Measurements from ENCODE around the gene CDC37L1.

CDC37L1 gene

DNA sequence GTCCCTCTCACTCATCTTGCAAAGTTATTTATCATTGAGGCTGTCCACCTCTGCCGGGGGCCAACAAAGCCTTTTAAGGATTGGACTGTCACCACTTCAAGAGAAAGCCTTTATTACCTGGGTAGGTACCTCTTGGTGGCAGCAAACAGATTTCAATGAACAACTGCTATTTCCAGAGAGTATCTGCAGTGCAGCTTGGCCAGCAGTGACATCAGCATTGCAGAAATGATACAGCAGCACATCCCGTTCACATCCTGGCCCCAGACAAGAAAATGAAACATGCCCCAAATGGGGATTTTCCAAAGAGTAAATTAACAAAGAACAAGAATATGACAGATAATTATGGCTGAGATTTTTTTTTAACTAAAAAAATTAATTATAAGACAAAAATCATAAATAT, 10.8 kb upstream of the CDC37L1 start:
- DNase-seq, result no peak

DNA sequence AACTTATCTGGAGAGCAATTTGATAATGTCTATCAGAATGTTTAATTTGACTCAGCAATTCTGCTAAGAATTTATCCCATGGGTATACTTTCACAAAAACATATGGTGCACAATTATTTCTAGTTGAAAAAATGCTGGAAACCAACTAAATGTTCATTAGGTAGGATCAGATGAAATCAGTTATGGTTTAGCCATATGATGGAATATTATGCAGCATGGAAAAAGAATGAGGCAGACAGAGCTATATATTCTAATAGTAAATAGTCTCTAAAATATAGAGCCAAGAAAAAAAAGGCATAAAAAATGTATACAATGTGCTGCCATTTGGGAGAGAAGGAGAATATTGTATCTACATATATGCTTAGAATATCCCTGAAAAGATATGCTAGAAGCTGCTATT, 9.5 kb upstream of the CDC37L1 start:
- no peak for DNase-seq

DNA sequence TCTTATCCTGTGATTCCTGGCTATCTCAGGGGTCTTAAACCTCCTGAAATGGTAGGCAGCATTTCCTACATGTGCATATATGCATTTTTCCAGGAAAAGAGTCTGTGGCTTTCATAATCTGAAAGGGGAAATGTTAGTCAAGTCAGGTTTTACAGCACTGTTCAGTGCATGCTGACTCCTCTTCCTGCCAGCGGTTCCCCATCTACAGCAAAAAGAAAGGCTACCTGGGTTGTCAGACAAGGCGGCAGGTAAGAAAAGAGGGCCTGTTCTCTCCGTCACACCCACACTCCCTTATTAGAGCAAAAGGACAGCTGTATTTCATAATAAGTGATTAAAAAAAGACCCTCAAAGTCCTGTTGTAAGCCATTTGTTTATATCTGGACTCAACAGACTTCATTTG, 8.8 kb upstream of the CDC37L1 start:
- no peak for DNase-seq

DNA sequence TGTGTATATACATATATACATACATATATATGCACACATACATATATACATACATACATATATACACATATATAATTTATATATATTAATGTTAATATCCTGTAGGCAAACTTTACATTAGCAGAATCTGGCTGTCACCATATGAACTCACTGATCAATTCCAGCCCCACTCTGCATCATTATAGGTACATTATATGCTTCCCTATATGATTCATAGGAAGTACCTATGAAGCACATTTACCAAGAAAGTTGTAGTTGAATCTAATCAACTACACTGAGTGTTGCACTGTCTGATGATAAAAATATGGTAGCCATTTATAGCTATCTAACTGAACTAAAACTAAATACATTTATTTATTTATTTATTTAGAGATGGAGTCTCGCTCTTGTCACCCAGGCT, 7.6 kb upstream of the CDC37L1 start:
- DNase-seq, result no peak

DNA sequence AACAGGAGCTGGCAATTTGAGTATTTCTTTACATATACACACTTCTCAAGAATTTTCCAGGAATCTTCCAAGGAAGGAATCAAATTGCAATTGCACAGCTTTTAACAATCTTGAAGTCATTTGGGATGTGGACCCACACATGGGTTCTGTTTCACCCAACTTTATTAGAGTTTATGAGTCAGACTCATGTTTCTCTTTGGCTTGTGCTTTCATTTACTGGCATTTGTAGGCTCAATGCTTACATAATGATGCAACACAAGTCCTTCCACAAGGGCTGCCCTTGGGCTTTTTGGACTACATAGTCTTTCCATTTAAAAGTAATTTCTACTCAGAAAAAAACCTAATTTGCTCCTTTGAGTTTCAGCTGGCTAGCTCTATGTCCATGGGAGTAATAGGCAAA, 4.6 kb upstream of the CDC37L1 start:
- DNase-seq, result no peak

DNA sequence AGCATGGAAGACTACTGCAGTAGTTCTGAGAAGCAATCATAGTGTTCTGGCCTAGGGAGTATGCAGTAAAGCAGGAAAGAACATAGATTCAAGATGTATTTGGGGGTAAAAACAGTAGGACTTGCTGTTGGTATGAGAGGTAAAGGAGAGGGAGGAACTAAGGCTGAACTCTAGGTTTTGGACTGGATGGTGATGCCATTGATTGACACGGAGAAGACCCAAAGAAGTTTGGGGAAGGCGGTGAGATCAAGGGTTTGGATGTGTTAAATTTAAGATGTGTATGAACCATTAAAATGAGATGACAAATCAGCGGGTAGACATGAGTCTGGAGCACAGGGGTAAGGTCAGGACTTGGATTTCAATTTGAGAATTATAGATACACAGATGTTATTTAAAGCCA, 2.0 kb upstream of the CDC37L1 start:
- DNase-seq, result no peak

DNA sequence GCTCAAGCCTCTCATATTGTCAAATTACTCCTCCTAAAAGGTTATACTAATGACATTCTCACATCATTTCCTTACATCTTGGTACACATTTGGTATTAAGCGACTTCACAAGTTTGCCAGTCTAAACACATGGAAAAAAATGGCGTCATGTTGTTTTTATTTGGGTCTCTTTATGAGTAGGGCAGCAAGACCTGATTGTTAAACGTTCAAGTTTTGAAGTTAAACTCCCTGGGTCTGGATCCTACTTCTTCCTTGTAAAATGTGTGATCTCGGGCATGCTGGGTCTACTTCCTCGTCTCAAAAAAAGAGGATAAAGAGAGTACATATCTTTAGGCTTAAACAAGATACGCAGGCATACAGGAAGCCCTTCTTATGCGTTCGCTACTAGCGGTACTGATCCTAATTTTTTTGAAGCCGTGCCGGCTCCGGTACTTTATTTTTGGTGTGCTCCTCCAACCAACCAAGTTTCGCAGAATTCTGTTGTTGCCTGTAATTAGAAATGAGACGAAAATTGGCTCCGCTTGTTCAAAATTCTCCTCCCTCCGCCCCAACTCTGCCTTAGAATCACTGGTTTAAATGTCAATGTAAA, 596 bp upstream of the CDC37L1 start:
- peak in 8 of 56 donors; percentile 36 to 70 (median 66) for DNase-seq

DNA sequence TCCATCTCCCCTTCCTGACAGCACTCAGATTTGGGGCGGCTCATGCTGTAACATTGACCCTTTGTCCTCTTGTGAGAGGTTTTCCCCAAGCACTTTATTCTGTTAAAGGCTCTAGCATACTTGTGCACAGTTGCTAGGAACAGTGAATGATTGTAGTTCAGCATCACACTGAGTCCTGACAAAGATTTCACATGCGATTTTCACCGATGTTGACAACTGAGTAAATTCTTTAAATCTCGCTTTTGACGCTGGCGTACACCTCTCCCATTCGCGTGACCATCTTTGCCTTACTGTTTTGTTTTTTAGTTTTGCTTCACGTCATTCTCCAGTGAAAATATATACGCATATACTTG, 780 bp downstream of the CDC37L1 start:
- DNase-seq, result no peak

DNA sequence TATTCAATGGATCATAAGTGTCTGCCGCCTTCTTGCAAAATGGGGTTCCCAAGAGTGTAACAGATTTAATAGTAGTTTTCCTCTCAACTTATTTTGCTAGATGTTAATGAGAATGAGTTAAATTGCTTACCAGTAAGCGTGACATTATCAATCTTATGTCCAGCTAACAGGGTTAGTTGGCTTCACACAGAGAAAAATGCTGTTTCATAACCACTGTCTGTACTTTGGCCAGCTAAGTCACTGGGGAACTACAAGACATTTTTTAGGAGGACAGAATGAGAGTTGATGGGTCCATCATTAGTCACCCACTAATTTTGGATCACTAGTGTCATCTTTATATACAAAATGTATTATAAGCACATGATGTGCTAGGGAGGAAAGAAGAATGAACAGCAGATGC, 1.4 kb downstream of the CDC37L1 start:
- DNase-seq, result no peak

DNA sequence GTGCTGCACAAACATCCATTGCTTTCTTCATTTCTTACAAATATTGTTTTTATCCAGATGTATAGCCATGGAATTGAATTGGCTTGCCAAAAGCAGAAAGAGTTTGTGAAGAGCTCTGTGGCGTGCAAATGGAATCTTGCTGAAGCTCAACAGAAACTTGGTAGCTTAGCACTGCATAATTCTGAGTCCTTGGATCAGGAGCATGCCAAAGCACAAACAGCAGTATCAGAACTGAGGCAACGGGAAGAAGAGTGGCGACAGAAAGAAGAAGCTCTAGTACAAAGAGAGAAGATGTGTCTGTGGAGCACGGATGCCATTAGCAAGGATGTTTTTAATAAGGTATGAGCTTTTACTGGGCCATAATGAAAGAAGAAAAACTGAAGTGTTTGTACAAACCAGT, 5.5 kb downstream of the CDC37L1 start:
- DNase-seq, result no peak

DNA sequence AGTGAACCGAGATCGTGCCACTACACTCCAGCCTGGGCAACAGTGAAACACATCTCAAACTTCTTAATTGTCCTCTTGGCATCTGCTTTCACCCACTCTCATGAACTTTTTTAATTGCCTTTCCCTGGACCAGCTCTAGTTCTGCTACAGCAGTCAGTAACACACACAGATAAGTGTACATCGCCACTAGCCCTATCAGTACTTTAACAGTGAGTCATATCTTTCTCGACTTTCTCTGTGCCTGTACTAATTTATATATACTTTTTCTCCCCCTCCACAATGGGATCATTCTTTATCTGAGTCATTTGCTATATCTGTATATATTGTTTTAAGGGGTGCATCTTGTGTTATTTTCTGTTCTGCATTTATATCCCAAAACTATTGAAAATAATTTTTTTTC, 6.7 kb downstream of the CDC37L1 start:
- DNase-seq, result no peak

DNA sequence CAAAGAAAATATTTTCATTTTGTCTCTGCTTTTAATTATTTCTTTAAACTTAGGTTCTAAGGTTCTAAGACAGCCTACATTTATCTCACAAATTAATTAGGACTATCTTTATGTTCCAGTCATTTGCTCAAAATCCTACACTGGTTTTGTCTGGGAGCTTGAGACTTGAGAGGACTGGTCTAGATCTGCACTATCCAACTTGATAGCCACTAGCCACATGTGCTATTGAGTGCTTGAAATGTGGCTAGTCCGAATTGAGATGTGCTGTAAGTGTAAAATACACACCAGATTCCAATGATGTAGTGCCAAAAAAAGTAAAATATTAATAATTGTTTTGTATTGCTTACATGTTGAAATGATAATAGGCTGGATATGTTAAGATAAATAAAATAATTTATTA, 7.2 kb downstream of the CDC37L1 start:
- no peak for DNase-seq

DNA sequence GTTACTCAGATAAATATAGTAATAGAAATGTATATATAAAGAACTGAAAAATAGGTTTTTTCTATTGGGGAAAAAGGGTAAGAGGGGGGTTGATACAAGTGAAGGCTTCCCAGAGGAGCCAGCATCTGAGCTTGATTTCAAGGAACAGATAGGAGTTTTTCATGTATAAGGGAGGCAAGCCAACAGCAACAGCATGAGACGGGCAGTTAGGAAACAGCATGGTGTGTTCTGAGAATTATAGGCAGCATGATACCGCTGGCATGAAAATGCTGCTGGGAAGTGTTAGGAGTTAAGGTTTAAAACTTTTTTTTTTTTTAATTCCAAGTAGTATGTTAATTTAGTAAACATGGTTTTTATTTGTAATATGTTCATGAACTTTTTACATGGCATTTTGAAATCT, 9.7 kb downstream of the CDC37L1 start:
- DNase-seq, result no peak

DNA sequence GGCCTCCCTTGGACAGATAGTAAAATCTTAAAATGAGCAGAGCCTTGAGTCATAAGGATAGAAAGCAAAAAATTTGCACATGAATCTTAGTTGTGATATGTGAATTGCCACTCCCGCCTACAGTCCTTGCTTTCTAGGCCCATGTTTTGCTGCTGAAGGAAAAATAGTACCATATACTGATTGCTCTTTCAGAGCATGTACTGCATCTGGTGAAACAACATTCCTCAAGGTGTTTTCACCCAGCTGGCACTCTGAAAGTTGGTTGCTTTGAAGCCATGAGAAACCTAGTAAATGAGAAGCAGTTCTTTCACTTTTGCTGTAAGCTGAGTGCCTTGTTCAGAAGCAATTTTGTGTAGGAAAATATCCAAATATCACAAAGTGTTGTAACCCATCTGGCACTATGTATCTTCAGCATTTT, 10.3 kb downstream of the CDC37L1 start:
- DNase-seq, result no peak

DNA sequence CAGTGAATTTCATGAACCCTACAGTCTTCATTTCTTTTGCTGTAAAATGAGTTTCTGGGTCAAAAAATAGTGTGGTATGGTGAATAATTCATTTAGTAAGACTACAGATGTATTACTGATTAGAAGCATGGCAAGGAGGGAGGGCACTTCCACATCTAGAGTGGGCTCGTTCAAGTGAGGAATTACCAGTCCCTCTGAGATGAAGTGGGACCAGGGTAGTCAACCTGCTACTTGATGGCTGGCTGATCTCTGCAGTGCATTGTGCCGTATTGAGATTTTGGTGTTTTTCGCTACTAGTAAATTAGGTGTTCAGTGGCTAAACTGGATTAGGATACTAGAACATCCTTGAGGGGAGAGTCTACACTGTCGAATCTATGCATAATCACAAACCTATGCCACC, 10.8 kb downstream of the CDC37L1 start:
- DNase-seq, result no peak

DNA sequence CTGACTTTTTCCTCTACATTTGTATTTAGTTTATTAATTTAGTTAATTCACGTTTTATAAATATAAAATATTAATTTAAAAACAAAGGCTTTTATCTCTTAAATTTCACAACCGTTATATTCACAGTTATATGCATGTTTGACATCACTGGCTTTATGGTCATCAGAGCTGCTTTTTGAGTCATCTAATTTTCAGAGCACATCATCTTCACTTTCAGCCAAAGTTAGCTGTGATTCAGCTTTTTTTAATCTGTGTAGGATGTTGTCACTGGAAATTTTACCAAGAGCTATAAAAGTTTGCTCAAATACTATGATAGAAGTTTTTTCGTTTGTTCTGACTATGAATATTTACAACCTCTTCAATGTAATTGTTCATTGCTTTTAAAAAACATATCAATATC, 12.4 kb downstream of the CDC37L1 start:
- no peak for DNase-seq

DNA sequence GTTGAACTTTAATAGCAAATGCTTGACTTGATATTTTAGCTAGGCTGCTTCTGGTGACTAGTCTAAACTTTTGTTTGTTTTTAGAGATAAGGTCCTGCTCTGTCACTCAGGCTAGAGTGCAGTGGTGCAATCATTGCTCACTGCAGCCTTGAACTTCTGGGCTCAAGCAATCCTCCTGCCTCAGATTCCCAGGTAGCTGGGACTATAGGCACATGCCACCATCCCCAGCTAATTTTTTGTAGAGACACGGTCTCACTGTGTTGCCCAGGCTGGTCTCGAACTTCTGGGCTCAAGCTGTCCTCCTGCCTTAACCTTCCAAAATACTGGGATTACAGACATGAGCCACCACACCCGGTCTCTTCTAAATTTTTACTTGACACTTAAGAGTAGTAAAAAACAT, 20.7 kb downstream of the CDC37L1 start:
- no peak for DNase-seq

DNA sequence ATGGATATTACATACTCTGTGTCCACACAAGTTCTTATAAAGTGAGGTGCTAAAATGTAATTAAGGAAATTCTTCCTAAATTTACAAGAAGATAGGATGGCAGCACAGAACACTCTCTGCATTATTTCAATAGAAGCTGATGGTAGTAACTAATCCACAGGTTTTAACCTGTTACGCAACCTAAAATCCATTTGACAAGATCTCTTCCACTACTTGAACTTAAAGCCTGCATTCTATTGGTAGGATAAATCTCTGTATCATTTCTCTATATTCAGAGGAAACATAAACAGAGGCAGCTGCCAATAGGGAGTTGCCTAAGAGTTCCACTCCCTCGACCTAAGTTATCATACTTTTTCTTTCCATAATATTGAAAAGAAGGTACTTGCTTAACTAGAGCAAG, 21.6 kb downstream of the CDC37L1 start:
- DNase-seq, result no peak

DNA sequence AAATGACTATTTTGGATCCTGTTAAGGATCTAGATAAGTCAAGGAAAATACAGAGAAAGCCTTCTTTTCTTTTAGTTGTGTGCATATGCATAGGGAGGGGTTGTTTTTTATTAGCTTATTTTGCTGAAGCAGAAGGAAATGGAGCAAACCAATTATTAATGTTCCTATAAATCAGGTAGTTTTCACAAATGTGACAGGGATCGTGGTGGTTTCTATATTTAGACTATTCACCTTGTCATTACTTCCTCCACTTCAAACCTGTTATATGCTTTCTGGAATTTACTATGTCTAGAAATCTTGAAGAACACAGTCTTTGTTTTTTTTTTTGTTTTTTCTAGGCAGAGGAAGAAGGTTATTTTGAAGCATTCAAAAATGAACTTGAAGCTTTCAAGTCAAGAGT, 22.2 kb downstream of the CDC37L1 start:
- no peak for DNase-seq

DNA sequence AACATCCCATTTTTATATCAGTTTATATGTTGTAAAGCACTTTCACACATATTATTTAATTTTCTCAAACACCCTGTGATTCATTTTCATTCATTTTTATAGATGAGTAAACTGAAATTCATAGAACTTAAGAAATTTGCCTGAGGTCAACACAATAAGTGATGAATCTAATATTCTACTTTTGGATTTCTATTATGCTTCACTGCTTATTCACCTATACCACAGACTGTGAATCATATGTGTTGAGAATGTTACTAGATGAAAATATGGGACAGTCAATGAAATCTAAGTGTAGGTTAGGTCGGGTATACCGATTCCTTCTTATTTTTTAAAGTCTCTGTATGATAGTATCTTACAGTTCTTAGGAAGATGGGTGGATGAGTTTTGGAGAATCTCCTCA, 24.8 kb downstream of the CDC37L1 start:
- DNase-seq, result no peak

DNA sequence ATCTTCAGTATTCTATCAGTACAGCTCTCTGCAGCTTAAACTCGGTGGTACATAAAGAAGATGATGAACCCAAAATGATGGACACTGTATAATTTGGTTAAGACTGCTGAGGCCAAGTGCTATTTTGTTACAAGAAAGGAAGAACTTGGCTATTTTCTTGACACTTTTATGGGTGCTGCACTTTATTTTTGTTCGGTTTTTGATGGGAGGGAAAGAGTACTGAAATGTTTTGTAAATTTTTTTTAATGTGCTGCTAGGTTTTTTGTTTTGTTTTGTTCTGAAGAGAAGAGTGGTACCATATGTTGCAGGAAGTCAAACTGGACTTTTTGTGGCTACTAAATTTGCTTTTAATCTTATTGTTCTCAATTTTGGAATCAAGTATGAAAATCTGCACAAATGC, 26.7 kb downstream of the CDC37L1 start:
- no peak for DNase-seq

DNA sequence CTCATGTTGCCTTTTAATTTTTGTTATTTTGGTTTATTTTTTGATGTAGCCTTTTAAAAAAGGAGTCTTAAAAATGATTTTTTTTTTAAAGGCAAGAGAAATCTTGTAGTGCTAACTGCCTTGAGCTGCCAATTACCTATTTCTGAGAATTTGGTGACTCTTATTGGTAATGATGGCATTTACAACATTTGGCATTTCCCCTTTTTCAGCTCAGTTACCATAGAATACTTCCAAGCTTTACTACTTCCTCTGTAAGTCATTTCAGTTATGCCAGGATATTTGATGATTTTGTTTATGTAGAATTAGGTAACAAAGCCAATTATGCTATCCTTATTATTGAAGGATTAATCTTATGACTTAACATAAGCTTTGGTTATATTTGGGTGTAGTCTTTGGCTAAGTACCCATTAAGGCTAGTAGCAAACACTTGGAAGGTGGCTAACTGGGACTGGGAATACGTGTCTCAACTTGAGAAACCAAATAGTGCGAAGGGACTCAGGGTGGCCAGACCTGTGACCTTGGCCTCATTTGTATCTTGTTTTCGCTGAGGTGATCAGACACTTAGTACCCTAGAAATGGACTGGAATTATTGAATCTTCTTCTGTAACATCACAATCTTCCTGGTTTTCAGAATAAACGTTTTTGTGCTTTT, 27.7 kb downstream of the CDC37L1 start:
- DNase-seq, result no peak

DNA sequence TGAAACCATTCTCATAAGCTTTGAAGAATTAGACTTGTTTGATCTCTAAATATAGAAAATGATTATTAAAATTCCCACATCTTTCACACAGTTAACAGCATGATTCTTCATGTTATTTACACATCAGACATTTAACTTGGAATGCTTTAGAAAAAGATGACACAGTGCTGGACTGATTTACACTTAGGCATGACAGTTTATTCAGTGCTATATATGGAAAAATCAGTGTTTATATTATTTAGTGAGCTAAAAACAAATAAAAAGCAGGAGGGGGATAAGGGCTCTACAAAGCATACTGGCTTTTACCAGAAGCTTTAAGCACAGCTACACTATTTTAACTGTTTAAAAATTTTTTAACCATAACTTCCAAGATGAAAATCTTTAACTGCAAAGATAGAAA, 30.0 kb downstream of the CDC37L1 start:
- DNase-seq, result no peak

DNA sequence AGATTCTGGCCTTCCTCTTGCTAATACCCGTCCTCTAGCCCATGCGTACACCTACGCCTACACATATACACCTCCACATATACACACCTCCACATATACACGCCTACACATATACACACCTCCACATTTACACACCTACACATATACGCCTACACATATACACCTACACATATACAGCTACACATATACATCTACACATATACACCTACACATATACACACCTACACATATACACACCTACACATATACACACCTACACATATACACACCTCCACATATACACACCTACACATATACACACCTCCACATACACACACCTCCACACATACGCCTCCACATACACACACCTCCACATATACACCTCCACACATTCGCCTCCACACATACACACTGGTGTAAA, 34.5 kb downstream of the CDC37L1 start:
- peak in 1 of 56 donors; percentile 17 for DNase-seq

Measured in amygdala (tissue), 56 donors.